GM19099 (cell line): ENCODE measurements around the gene SLC6A19.

Experiments used
- POLR2A ChIP-seq: IDR thresholded peaks from 3 replicates; pipeline ENCODE4 v1.6.1; 2011; ENCODE audit warnings: low read depth; ENCODE audit not compliant: insufficient read length; ENCODE audit errors: extremely low read depth

SLC6A19 gene

DNA sequence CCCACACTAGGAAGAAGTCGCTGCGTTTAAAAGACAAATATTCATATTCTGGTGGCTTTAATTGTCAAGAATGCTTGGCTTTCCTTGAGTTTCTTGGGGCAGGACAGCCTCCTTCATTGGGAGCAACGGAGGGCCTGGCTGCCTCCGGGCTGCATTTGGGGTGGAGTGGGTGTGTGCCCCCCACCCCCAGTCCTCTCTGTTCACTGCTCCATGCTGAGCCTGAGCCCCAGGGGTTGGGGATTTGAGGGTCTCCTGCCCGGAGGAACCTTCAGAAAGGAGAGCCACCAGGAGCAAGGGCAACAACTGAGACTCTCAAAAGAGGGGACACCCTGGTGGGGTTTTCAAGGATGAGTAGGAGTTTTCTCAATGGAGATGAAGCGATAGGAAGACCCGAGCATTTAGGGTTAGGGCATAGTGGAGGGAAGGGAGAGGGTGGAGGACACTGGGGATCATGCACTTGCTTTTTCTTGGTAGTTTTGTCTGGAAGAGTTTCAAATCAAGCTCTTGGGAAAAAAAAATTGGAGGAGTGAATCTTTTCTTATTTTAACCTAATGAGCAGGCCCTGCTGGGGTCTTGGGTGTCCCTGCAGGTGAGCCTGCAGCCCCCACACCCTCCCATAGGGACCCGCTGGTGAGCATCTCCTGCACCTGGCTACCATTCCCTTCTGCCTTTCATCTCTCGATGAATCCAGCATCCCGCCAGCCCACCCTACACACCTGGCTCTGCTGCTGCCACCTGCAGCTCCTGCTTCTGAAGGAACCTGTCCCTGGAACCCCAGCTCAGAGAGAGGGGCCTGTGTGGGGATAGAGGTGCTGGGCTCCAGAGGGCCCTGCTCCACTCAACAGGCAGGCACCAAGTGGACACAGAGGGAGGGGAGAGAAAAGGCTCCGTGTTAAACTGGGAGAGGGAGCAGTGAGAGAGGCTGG is 4.1 kb downstream of the SLC6A19 start:
- TF ChIP-seq POLR2A: no peak

DNA sequence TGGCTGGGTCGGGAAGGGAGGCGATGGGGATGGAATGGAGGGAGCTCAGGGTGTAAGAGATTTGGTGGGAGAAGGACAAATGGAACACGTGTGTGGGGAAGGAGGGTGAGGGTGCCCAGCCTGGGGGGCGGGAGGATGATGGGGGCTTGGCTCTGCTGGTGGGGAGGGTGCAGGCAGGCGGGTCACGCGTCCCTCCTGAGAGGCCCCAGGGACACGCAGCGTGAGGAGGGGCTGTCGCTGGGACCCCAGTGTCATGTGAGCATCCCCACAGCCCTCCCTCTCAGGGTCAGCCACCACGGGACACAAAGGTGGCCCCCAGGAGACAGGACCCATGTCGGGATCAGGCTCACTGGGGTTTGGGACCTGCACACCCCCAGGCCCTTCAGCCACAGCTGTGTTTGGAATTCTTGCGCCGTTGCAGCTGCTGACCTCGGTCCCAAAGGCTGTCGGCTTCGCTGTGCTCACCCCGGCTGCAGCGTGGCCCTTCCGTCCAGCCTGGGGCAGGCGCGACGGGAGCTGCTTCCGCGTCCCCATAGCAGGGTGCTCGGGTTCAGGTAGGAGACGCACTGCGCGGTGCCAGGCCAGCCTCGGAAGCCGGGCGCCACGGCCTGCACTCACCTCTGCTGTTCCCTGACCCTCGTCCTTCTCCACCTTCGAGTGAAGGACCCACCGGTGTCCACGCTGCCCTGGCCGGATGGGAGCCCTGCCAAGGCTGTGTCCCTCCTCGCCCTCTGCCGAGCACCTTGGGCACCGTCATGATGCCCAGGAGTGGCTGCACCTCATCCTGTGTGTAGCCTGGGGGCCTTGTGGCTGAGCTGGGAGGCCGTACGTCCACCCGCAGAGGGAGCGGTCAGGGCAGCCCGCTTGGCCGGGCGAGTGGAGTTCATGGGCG is 5.4 kb downstream of the SLC6A19 start:
- TF ChIP-seq POLR2A: no peak

DNA sequence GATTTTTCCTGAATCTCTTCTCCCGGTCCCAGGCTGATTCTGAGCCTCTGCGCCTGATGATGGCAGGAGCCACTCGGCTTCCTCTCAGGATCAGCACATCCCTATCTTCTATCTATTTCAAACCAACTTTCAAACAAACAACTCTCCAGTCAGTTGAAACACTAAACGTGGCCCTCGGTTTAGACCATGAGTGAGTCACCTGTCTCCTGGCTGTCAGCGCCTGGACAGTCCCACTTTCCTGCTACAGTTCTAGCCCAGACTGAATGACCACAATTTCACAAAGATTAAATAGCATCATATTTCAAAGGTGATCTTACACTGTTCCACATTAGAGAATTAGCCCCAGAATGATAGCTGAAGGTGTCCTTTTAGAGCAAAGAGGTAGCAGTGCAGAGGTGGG is 6.2 kb downstream of the SLC6A19 start:
- no peak for TF ChIP-seq POLR2A

DNA sequence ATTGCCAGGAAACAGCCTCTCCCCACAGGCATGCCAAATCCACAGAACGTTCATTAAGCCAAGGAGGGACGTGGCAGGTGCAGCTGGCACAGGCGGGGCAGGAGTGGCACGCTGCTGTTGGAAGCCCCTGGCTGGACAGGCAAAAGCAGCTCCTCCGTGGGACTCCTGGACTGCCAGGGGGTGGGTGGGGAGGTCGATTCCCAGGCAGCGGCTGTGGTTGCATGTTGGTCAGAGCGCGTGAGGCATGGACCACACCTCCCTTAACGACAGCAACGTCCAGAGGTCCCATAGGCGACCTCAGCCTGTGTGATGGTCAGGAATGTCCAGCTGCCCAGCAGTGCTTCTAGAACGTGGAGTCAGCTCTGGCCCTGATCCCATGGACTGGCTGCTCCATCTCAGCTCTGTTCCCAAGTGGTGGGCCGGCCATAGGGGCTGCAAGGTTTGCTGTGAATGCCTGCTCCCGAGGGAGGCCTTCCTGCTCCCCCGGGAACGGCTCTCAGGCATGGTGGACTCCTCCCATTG is 6.9 kb downstream of the SLC6A19 start:
- TF ChIP-seq POLR2A: no peak

DNA sequence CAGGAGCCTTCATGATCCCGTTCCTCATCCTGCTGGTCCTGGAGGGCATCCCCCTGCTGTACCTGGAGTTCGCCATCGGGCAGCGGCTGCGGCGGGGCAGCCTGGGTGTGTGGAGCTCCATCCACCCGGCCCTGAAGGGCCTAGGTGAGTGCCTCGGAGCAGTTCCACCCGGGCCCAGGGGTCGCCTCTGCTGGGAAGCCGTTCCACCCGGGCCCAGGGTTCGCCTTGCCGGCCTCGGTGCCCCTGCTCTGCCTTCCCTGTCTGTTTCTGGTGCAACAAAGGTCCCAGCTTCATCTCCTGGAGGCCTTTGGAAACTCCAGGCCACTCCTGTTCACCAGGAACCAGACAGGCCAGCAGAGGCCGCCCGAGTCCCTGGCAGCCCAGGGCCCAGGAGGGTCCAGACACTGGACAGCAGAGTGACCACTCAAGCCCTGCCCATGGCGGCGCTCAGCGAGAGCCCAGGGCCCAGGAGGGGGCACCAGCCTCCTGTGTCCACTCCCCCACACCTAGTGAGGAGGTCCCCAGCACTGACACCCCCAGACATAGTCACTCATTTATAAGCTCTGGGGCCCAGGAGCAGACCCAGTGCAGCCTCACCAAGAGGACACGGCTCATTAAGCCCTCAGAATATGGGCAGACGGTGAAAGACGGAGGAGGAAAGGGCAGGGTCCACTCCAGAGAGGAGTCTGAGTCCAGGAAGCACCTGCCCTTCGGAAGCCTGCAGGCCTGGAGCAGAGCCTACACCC is 7.5 kb downstream of the SLC6A19 start:
- no peak for TF ChIP-seq POLR2A

DNA sequence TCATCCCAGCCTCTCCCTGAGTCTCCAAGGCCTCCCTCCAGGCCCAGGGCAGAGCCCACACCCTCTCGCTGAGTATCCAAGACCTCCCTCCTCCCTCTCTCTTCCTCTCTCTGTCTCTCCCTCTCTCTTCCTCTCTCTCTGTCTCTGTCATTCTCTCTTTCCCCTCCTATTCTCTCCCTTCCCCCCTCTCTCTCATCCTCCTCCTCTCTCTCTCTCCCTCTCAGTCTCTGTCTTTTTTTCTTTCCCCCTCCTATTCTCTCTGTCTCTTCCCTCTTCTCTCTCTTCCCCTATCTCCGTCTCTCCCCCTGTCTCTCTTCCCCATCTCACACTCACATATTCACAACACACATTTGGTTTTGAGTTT is 8.1 kb downstream of the SLC6A19 start:
- no peak for TF ChIP-seq POLR2A

DNA sequence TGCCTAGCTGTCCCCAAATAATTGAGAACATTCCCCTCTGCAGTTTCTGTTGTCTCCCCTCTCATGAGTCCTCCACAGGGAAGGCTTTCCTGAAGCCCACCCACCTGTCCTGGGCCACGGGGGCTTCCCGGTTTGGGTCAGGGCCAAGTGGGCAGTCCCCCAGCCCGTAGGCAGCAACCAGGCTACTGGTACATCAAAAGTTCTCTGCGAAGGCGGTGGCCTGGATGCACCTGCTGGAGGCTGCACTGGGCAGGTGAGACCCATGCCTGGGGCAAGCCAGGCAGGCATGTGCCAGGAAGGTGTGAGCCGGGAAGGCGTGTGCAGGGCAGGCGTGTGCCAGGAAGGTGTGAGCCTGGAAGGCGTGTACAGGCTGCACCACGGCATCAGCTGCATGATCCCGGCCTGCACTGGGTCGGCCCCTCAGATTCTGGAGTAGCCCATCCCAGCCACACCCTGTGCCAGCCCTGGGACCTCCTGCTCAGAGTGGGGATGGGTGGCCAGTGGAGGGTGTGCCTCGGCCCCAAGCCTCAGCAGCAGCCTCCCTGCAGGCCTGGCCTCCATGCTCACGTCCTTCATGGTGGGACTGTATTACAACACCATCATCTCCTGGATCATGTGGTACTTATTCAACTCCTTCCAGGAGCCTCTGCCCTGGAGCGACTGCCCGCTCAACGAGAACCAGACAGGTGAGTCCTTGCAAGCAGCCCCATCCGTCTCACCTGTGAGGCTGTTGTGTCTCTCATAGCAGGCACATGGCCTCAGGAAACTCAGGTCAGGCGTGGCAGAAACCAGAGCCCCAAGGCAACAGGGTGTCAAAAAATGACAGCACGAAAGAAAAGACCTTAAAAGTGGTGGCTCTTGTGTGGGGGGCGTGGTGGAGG is 8.7 kb downstream of the SLC6A19 start:
- no peak for TF ChIP-seq POLR2A

DNA sequence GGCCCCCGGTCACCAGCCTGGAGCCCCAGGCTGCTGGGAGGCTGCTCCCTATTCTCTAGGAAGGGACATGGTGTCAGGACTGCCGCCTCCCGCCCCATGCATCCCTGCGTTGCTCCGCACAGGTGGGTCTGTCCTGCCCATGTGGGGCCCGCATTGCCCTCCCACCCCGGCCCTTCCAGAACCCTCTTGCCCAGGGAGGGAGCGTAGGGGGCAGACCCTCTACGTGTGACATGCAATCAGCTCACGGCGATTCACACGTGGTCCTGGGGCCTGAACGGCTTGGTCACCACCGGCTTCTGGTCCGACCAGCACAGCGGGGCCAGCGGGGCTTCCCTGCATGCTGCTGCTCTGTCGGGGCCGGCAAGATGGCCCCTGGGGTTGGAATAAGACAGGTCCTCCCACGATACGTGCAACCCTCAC is 9.4 kb downstream of the SLC6A19 start:
- no peak for TF ChIP-seq POLR2A

DNA sequence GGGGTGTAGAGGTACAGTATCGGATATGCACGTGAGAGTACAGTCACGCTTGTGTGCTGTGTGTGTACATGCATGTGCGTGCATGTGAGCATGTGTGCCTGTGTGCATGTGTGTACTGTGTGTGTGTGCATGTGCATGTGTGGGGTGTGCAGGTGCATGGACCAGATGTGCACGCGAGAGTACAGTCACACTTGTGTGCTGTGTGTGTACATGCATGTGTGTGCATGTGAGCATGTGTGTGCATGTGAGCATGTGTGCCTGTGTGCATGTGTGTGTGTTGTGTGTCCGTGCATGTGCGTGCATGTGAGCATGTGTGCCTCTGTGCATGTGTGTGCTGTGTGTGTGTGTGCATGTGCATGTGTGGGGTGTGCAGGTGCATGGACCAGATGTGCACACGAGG is 10.3 kb downstream of the SLC6A19 start:
- no peak for TF ChIP-seq POLR2A

DNA sequence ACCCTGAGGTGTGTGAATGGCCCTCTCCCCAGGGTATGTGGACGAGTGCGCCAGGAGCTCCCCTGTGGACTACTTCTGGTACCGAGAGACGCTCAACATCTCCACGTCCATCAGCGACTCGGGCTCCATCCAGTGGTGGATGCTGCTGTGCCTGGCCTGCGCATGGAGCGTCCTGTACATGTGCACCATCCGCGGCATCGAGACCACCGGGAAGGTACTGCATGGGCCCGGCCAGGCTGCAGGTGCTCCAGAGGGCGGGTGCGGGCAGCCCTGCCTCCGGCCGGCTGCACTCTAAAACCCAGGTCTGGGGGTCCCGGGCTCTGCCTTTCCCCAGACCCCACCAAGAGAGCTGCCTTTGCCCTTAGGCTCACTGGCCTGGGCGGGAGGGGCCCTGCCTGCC is 10.9 kb downstream of the SLC6A19 start:
- TF ChIP-seq POLR2A: no peak

DNA sequence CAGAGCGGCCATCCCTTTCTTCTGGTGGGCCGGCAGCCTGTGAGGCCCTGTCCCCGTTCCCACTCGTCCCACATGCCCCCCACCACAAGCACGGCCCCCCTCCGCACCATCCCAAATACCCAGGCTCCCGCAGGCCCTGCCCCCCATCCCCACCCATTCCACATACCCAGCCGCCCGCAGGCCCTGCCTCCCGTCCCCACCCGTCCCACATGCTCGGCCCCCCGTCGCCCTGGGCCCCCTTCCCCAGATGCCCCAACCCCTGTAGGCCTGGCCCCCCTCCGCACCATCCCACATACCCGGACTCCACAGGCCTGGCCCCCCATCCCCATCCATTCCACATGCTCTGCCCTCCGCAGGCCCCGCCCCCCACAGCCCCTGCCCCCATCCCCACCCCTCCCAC is 11.5 kb downstream of the SLC6A19 start:
- no peak for TF ChIP-seq POLR2A

DNA sequence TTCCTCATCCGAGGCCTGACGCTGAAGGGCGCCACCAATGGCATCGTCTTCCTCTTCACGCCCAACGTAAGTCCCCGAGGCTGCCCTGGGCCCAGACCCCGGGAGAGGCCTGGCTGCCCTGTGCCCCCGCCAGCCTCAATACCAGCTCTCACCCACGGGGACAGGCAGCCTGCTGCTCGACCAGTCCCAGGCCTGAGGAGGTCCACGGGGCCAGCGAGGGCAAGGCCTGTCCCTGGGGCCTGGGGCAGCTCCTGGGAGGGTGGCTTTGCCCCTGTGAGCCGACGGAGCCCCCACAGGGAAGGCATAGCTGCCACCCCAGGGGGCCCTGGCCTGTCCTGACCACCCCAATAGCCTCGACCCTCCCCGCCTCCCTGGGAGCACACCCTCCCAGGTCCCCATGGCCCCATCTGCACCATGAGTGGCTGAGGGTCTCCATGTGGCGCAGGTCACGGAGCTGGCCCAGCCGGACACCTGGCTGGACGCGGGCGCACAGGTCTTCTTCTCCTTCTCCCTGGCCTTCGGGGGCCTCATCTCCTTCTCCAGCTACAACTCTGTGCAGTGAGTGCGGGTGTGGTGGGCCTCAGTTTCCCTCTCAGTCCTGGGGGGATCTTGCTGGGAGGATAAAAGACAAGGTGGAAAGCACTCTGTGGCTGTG is 12.2 kb downstream of the SLC6A19 start:
- TF ChIP-seq POLR2A: no peak

DNA sequence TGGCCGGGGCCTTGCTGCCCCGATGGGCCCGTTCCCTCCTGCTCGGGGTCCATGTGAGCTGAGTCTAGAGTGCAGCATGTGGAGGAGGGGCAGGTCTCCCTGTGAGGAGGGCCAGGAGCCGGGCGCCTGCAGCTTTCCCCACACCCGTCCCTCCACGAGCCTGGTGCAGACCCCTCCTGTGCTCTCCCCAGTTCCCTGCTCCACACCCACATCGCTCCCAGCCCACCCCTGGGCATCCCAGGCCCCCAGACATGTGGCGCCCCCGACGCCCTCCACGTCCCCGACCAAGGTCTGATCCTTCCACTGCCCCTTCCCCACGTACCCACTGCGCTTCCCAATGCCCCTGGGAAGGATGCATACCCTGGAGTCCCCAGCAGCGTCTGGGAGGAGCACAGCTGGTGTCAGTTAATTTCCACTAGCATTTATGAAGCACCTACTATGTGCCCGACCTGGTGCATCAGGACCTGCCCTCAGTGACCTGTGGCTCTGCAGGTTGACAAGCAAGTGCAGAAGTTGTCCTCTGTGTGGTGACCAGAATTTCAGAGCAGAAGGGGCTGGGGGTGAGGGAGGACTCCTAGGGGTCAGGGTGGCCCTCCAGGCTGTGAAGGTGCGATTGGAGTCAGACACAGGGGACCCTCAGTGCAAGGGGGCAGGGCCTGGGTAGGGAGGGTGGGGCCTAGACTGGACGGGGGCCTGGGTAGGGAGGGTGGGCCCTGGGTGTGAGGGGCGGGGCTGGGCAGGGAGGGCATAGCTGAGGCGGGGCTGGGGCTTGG is 13.0 kb downstream of the SLC6A19 start:
- TF ChIP-seq POLR2A: no peak
